Thyroid gland (tissue), 4 donors: ENCODE data around the gene WIPF1. TPM values are rescaled to one million over a fixed set of nuclear protein-coding genes. Genes with fewer than 3 reads are reported as not detected.

Source experiments
- DNase-seq, 2 donors: peaks; one replicate each; pipeline ENCODE4 v3.0.0-alpha.2; 2019
- H3K27ac ChIP-seq, 3 donors: fragments of 200-600 bp; sonication (generic); 1 replicate in 2 of 3; 2 replicates in 1 of 3; pipeline ENCODE4 v1.5.1; 2016 to 2019; ENCODE audit warnings: mild to moderate bottlenecking in 1 of 3, moderate library complexity in 1 of 3
- H3K27me3 ChIP-seq: fragments of 200-600 bp; sonication (generic); one replicate; pipeline ENCODE4 v1.5.1; 2019
- H3K36me3 ChIP-seq, 2 donors: fragments of 200-600 bp; sonication (generic); one replicate each; pipeline ENCODE4 v1.5.1; 2016 to 2019
- H3K4me1 ChIP-seq, 2 donors: fragments of 200-600 bp; sonication (generic); one replicate each; pipeline ENCODE4 v1.5.1; 2017 to 2019
- H3K4me3 ChIP-seq, 3 donors: fragments of 200-600 bp; sonication (generic); replicated peaks in 1 of 3; 1 replicate in 2 of 3; 2 replicates in 1 of 3; pipeline ENCODE4 v1.5.1; 2016; ENCODE audit warnings: mild to moderate bottlenecking in 1 of 3
- H3K9me3 ChIP-seq: fragments of 200-600 bp; sonication (generic); one replicate; pipeline ENCODE4 v1.5.1; 2017
- CTCF ChIP-seq, 6 experiments: fragments of 200-600 bp in 3 of 6; fragments of 450-650 bp in 3 of 6; sonication (generic) in 3 of 6; IDR thresholded peaks; one replicate each; pipeline ENCODE4 v1.5.1; 2016 to 2019; ENCODE audit warnings: antibody characterized with exemption in 6 of 6, mild to moderate bottlenecking in 2 of 6, inconsistent platforms in 1 of 6, moderate library complexity in 1 of 6
- POLR2A ChIP-seq, 2 donors: fragments of 450-650 bp; IDR thresholded peaks; one replicate each; pipeline ENCODE4 v1.6.1; 2017; ENCODE audit warnings: antibody characterized with exemption in 2 of 2, mild to moderate bottlenecking in 2 of 2, moderate library complexity in 1 of 2
- WGBS, 2 donors: methylation state at CpG; one replicate each; pipeline ENCODE4 v1.1.5; 2017; 5-methylcytosine and 5-hydroxymethylcytosine counted together
- intact Hi-C: fragments of 100-400 bp; cut with DNase I; formaldehyde crosslinking; loops from one replicate; pipeline ENCODE4 v1.15.1; 2023
- total RNA-seq, 4 donors: library from RNA; depleted of rRNA; stranded (reverse); fragments of >200 nt; gene quantifications; one replicate each; pipeline ENCODE4 v1.2.3, GENCODE V29; 2016

Gene WIPF1
- total RNA-seq, 4 donors from 2014 or later = 15.2 to 32.7 (median 21.3) TPM

GRCh38 chr2:174636987-174637386 lies 39.4 kb upstream of the WIPF1 start:
- no peaks in the 10 kb centered on the region for H3K36me3 ChIP-seq
- 94 to 97% methylated on average over 1 of the region's 1 CpG for WGBS, 2 donors
- H3K27ac ChIP-seq = no peak overlapping the region
- H3K4me3 ChIP-seq = no peak overlapping the region
- no peak for TF ChIP-seq CTCF (IDR thresholded peaks at IDR 0.05)
- no peak for TF ChIP-seq POLR2A (IDR thresholded peaks at IDR 0.05)
- intact Hi-C loops = no loop called here
- no peaks in the 10 kb centered on the region for H3K27me3 ChIP-seq
- DNase-seq = no peak
- peaks cover 21 to 26% of the 10 kb centered on the region in 2 donors for H3K4me1 ChIP-seq
- no peaks in the 10 kb centered on the region for H3K9me3 ChIP-seq

GRCh38 chr2:174635776-174636404 lies 38.3 kb upstream of the WIPF1 start:
- Histone ChIP-seq H3K27me3 (no peaks in the 10 kb centered on the region), H3K4me3 (no peak overlapping the region), H3K36me3 (no peaks in the 10 kb centered on the region), H3K9me3 (no peaks in the 10 kb centered on the region), H3K4me1 (peaks cover 21 to 26% of the 10 kb centered on the region in 2 donors), H3K27ac (no peak overlapping the region)
- DNase-seq = no peak
- WGBS, 2 donors = 94 to 96% methylated on average over 3 of the region's 3 CpGs
- intact Hi-C loops = no loop called here
- TF ChIP-seq CTCF (IDR thresholded peaks at IDR 0.05) (no peak), POLR2A (IDR thresholded peaks at IDR 0.05) (no peak)

- no peak overlapping the region for H3K4me3 ChIP-seq
- H3K9me3 ChIP-seq = no peaks in the 10 kb centered on the region
- no peak for DNase-seq
- 91 to 98% methylated on average over 3 of the region's 3 CpGs for WGBS, 2 donors
- H3K4me1 ChIP-seq = peaks cover 21 to 31% of the 10 kb centered on the region in 2 donors
- H3K27ac ChIP-seq = peak overlapping the region in 2 of 3 donors; percentile 18 to 25
- no peaks in the 10 kb centered on the region for H3K36me3 ChIP-seq
- intact Hi-C loops = no loop called here
- no peak for TF ChIP-seq CTCF (IDR thresholded peaks at IDR 0.05)
- no peak for TF ChIP-seq POLR2A (IDR thresholded peaks at IDR 0.05)
- H3K27me3 ChIP-seq = no peaks in the 10 kb centered on the region
Measured at GRCh38 chr2:174635015-174635593, 37.5 kb upstream of the WIPF1 start.

GRCh38 chr2:174634130-174635014 lies 36.8 kb upstream of the WIPF1 start:
- H3K4me3 ChIP-seq = no peak overlapping the region
- no peaks in the 10 kb centered on the region for H3K9me3 ChIP-seq
- no peaks in the 10 kb centered on the region for H3K36me3 ChIP-seq
- 45 to 47% methylated on average over 11 of the region's 13 CpGs for WGBS, 2 donors
- peak in 1 of 2 donors; percentile 11 for DNase-seq
- no peak for TF ChIP-seq POLR2A (IDR thresholded peaks at IDR 0.05)
- TF ChIP-seq CTCF (IDR thresholded peaks at IDR 0.05) = no peak
- no peaks in the 10 kb centered on the region for H3K27me3 ChIP-seq
- H3K27ac ChIP-seq = peak overlapping the region; percentile 18 to 61 (median 47)
- peaks cover 21 to 31% of the 10 kb centered on the region in 2 donors for H3K4me1 ChIP-seq
- intact Hi-C loops = no loop called here

GRCh38 chr2:174633623-174633930 lies 36.0 kb upstream of the WIPF1 start:
- Histone ChIP-seq H3K4me3 (no peak overlapping the region), H3K9me3 (no peaks in the 10 kb centered on the region), H3K4me1 (peaks cover 21 to 31% of the 10 kb centered on the region in 2 donors), H3K36me3 (no peaks in the 10 kb centered on the region), H3K27ac (peak overlapping the region; percentile 46 to 61 (median 47)), H3K27me3 (no peaks in the 10 kb centered on the region)
- intact Hi-C loops = no loop called here
- no peak for TF ChIP-seq POLR2A (IDR thresholded peaks at IDR 0.05)
- no peak for TF ChIP-seq CTCF (IDR thresholded peaks at IDR 0.05)
- 26 to 27% methylated on average over 8 of the region's 8 CpGs for WGBS, 2 donors
- peak; percentile 77 to 87 for DNase-seq
